Left hindlimb (tissue), 1 donor: Measurements from ENCODE around the gene CACNA2D4.

Experiments used
- DNase-seq: peaks from one replicate; pipeline ENCODE4 v3.0.0-alpha.2; 2018

The CACNA2D4 gene

DNA sequence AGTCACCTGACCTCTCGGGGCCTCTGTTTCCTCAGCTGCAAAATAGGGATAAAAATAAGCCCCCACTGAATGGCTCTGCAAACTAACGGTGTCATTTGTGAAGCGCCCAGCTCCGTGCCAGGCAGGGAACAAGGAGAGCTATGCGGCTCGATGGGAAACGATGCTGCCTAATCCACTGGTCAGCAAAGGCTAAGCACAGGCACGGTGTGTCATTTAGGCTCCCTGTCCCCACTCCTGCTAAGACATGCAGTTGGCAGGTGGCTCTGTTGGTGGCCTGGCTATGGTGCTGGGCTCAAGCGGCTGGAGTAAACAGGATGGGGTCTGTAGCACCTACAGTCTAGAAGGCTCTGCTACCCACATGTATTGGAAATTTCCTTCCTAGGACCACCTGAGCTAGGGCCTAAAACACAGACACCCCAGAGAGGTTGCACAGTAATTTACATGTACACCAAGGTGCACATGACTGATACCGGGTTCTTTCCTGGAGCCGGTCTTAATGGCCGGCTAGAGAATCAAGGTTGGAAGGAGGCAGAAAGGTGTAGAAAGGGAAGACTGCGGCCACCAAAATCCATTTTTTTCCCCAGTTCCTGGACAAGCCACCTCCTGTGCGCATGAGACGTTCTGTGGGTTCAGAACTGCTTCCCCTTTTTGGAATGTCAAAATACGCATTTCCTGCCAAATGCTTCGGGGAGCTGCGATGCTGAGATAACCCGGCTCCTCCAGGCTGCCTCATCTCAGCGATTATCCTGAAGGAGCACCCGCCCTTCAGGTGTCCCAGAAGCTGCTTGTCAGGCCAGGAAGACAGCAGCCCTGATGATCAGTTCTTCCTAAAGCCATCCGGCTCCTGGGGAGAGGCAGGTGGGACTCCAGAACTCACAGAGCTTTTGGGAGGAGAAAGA, 1.0 kb downstream of the CACNA2D4 start:
- no peak for DNase-seq

DNA sequence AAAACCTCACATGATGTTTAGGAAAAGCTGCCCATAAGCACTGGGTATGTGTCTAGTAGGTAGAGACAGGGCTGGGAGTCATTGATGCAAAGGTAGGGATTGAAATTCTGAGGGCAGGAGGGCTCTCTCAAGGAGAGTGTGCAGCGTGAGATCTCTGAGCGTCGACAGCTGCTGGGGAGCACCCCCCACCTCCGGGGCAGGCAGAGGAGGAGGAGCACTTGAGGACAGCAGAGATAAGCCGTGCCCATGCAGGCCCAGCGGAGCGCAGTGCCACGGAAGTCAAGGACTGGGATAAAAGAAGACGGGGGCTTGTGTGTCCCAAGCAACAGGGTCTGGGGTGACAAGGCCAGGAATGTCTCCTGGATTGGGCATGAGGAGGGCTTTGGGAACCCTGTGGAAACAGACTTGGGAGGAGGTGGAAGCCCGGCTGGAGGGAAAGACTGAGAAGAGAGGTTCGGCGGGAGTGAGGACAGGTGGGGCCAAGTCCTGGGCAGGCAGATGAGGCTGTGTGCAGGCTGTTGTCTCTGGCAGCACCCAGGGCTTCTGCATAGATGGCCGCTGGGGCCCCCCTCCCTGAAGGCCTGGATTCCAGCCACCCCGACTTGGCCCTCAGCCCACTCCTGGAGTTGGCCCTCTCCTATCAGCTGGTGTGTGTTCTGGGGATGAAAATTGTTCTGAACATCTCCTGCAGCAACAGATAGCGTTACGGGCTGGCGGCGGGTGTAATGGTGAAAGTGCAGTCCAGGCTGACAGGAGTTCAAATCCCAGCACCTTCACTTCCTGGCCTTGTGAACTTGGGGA, 1.9 kb downstream of the CACNA2D4 start:
- peak; percentile 41 for DNase-seq

DNA sequence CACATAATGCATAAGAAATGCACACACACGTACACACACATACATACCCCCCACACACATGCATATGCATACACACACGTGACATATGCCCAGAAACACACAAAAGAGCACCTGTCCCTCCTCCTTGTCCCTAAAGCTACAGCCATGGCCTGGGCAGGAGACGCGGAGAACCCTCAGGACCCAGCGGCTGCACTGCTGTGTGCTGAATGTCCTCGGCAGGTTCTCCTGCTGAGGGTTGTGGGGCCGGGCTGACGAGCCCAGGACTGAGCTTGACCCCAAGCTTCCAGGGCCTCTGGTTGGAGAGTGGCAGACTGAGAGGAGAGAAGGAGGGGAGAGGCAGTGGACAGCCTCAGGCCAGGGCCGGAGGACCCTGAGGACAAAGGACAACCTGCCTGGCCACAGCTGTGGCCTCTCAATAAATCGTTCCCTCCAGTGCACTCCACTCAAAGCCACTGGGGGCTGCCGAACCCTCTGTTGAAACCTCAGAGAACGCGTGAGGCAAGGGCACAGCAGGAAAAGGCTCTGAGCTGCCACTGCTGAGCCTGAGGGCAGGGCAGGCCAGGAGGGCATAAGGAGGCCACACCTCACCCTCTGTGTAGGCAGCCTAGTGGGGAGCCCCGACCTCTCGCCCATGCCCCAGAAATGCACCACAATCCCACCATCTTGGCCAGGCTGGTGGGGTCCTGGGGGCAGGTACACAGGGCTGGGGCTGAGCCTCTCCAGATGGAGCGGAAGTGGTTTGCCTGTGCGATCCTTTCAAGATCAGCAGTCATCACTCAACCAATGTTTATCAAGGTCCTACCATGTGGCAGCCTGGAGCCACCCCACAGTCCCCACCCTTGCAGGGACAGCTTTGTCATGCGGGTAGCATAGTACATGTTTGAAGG, 3.1 kb downstream of the CACNA2D4 start:
- peak; percentile 19 for DNase-seq

DNA sequence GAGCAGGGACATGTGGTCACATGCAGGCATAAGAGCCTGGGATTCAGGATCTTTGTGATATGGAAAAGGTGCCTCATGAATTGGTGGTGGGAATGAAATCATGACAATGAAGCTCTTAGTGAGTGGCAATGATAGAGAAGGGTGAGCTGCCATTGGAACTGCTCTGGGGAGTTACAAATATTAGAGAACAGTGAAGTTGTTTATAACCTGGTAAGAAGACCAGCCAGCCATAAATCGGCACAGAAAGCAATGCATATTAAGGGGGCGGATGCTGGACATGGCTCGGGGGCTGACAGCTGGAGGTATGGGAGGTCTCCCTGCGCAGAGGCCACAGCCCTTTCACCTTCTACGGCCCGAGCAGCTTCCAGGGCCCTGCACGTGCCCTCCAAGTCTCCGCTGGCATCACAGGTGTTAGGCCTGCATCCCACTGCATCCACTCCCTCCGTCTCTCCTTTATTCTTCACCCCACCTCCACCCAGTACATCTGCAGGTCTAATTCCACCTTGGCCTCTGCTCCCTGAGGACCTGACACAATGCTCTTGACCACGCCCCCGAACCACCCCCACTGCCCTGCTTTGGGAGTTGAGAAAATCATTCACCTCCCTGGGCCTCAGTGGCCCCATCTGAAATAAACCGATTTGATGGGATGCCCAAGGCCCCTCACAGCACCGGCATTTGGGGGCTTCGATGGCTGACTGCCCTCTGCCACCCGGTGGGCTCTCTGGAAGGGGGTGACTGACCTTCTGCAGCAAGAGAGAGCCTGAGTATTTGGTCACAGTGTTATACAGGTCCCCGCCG, 4.1 kb downstream of the CACNA2D4 start:
- DNase-seq, result peak; percentile 4

DNA sequence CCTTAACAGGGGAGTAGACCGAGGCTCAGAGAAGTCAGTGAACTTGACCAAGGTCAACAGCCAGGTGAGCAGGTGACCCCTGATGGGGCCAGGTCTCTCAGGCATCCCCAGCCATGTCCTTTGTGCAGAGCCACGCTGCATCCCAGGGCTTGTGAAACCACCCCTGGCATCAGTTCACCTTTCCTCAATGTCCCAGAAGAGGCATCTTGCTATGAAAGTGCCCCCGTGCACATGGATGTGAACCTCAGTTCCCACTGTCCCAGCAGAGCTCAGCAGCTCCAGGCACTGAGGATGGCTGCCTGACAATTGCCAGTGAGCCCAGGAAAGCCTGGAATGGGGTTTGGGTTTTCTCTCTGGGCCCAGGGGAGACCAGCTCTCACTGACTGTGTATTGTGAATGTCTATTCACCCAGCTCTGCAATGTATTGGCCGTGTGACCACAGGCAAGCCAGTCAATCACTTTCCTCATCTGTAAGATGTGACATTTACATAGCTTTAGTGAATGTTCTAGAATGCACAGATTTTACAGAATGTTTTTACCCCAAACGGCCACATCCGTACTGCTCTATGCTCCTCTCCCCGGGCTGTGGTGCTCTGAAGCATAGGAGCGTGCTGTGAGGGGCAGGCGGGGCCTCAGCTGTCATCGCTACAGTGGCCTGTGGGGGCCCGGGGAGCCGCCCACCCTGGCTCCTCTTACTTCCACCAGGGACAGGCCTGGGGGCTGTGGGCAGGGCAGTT, 4.9 kb downstream of the CACNA2D4 start:
- peak; percentile 24 for DNase-seq

DNA sequence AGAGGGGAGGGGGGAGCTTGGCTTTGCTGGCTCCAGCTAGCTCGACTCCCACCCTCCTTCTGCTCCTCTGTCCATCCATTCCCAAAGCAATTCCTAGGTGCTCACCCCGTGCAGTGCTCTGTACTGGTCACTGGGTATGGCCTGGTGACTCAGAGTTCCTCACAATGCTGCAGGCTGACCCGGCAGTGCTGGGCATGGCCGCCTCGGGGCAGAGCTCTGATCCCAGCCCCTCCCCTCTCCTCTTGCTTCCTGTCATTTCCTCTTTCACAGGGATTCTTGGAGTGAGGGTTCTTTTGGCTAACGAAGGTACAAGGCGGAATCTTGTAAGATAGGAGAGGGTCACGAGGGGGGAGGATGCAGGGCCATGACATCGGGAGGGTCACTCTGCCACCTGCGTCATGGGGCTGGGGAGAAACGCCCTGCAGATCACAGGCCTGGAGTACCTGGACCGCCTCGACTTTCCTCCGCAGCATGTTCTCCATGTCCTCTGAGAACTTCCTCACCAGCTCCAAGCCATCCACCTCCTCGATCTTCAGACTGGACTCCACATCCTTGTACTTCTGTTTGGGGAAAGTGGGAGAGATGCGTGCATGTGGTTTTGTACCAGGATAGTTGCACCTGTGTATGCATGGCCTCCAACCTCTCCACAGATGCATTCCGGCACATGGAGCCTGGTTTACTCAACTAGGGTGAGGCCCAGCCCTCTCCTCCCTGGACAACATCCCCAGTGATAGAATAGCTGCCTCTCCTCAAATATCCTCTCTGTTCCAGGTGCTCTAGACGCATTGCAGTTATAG, 5.7 kb downstream of the CACNA2D4 start:
- peak; percentile 12 for DNase-seq

DNA sequence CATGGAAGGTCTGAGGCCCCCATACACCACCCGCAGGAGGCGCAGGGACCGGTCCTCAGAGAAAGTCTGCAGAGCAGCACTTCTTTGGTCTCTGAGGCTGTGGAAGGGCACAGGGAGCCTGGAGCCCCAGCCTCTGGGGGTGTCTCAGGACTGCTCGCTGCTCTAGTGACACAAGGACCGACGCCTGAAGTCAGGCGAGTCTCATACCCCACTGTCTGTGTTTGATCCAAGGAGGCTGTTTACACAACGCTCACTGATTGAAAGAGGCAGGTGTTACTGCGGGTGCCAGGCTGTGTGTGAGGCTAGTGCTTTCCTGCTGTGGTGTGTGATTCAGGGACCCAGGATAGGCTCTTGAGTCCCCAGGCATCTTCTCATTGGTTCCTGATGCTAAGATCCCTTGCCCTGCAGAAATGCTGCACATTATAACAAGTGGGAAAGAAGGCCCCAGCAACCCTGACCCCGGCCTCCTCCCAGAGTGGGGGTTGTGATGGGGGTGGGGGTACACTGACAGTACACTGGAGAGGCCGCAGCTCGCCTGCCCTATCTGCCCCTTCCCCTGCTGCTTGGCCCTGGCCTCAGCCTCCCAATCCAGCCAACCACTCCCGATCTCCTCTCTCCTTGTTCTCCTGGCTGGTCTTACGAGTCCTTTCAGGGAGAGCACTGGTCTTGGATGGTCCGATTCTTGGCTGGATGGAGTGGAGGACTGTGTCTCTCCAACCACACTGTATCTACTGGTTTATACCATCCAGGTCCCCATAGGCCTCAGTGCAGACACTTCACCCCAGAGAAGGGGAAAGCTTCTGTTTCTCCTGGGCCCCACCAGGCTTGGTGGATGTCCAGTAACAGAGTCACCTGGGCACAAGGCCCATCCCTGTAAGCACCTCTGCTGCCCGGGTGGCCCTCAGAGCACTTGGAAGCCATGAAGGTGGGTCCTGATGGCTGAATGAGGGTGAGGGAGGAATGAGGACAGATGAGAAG, 6.6 kb downstream of the CACNA2D4 start:
- DNase-seq, result peak; percentile 34

DNA sequence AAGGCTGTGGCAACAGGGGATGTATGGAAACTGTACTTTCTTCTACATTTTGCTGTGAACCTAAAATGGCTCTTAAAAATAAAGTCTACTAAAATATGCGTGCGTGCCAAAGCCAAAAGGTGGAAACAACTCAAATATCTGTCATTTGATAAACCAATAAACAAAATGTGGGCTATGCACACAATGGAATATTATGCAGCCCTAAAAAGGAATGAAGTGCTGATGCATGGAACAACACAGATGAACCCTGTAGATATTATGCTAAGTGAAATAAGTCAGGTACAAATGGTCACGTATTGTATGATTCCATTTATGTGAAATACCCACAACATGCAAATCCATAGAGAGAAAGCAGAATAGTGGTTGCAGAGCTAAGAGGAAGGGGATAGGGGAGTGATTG, 8.0 kb downstream of the CACNA2D4 start:
- no peak for DNase-seq

DNA sequence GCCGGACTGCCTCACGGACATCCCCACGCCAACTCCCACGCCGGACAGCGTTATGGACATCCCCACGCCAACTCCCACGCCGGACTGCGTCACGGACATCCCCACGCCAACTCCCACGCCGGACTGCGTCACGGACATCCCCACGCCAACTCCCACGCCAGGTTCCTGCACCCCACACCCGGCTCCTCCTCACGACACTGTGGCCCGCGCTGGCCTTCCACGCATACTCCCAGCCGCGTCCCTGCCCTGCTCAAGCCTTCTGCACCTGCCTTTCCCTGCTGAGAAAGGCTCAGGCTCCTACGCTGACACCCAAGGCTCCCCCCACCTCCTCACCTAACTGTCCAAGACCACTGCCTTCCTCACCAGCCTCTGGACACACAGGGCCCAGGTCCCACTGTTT, 9.7 kb downstream of the CACNA2D4 start:
- DNase-seq, result peak; percentile 12

DNA sequence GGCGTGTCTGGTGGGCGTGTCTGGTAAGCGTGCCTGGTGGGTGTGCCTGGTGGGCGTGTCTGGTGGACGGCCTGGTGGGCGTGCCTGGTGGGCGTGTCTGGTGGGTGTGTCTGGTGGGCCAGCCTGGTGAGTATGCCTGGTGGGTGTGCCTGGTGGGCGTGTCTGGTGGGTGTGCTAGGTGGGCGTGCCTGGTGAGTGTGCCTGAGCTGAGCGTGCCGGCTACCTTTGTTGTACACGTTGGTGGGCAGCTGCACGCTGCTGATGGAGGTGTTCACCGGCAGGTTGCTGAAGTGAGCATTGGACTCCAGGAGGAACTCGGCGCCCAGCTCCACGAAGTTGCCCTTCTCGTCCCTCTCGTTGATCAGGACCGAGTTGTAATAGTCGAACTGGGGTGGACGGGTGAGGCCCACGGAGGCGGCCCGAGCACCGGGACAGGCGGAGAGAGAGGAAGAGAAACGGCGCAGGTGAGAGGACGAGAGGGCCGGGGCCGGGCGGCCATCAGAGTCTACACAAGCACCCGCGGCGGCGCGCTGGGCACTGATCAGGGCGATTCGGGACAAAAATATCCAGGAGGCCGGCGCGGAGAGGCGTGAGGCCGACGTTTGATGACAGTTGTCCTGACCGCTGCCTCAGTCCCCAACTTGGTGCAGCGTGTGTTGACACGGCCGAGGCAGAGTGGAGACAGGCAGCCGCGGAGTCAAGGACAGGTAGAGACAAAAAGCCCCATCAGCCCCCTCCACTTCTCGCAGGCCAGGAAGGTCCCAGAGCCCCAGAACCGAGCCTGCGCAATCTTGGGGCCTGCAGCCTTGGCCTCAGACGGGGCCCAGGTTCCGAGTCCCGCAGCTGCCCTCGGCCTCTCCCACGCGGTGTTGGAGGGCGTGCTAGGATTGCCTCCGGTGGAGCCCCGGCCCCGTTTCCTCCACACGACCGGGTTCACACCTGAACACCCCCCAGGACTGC, 10.5 kb downstream of the CACNA2D4 start:
- peak; percentile 31 for DNase-seq

DNA sequence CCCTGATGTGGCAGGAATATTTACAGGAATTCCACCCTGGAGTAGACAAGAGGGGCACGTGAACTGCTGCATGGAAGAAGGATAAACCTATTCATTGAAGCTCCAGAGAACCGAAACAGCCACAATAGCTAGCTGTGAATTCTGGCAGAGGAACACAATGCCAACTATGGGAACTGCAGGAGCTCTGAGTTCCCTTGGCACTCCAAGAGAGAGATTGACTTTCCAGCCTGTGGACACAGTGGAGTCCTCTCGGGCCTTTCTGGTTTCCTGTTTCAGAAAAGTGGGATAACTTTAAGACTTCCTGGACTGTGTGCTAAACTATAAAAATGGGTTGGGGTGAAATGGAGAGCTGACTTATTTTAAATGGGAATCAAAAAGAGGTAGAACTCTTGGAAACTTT, 11.9 kb downstream of the CACNA2D4 start:
- DNase-seq, result no peak

DNA sequence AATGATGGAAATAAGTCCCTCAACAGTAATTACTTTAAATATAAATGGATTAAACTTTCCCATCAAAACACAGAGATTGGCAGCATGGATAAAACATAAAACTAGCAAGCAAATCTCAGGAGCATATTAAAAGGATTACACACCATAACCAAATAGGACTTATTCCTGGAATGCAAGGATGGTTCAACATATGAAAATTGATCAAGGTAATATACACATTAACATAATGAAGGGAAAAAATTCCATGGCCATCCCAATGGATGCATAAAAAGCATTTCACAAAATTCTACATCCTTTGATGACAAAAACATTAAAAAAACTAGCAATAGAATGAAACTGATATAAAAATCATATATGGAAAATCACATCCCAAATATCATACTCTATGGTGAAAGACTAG, 13.6 kb downstream of the CACNA2D4 start:
- DNase-seq, result no peak

DNA sequence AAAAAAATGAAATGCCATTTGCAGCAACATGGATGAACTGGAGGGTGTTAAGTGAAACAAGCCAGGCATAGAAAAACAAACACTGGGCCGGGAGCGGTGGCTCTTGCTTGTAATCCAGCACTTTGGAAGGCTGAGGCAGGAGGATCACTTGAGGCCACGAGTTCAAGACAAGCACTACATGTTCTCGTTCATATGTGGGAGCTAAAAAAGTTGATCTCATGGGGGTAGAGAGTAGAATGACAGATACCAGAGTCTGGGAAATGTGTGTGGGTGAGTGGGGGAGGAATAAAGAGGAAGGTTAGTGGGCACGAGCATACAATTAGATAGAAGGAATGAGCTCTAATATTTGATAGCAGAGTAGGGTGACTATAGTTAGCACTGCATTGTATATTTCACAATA, 21.5 kb downstream of the CACNA2D4 start:
- DNase-seq, result no peak

DNA sequence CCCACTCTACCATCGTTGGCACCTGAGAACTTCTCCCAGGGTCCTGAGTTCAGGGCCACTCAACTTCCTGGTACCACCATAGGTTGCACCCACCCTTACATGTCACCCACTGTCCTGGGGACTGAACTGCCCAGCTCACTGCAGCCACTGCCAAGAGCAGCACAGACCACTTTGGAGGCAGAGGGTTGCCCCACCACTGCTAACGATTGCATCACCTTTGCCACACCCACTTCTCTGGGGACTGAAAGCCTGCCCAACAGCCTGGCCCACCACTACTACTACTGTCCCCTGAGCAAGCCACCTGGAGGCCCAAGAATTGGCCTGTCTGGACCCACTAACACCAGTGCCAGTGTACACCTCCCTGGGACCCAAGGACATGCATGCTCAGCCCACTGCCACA, 27.6 kb downstream of the CACNA2D4 start:
- DNase-seq, result peak; percentile 8

DNA sequence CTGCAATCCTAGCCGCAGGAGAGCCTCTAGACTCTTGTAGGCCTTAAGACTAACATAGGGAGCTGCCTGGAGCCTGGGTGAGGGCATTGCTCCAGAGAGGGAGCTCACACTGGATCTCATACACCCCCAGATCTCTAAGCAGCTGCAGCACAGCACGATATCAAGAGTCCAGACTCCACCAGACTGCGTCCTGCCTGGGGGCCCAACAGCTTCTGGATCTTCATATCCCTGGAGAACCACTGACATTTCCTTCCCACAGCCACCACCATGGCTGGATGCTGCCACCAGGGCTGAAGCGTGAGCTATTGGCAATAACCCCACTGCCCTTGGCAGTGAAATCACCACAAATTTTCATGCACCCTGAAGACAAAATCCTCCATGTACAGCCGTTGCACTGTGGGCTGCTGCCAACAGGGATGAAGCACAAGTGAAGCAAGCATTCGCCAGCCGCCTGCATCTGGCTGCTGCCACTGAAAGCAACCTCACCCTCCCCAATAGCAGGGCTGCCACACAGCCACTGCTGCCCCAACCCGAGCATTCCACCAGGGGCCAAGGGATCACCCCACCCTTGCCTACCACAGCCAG, 28.2 kb downstream of the CACNA2D4 start:
- peak; percentile 18 for DNase-seq

DNA sequence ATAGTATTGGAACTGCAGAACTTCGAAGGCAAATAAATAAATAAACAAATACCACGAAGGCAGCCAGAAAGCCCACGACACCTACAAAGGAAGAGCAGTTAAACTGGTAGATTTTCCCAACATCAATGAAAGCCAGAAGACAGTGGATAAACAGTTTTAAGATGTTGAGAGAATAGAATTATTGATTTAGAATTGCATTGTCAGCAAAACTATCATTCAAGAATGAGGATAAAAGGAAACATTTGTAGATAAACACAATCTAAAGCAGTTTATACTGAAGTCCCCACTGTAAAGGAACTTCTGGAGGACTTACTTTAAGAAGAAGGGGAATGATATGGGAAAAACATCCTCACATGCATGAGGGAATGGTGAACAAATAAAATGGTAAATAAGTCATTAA, 29.5 kb downstream of the CACNA2D4 start:
- no peak for DNase-seq

DNA sequence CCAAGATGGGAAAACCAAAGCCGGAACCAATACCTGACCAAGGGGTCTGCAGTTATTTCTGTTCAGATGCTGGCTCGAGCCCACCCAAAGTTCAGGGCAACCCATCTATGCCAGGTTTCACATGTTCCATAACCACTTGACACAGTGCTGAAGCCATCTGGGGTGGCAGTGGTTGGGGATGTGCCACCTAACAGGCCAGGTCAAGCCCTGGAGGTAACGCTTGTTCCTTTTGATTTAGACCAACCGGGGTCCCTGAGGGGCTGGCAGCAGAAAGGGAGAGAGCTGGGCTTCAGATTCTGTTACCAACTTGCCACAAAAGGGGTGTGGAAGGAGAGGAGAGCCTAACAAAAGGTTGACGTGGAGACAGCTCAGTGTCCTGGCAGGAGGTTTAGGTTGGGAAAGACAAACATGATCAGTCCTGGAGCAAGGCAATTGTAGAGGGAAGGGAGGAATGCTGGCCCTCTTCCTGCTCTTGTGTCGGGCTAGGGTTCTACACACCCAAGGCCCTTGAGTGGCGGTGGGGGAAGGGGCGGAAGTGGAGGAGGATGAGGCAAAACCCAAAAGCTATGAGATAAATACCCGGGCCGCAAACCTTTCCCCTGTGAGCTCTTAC, 31.9 kb downstream of the CACNA2D4 start:
- no peak for DNase-seq
